Endodermal cell (in vitro differentiated cells): ENCODE data around the gene APEX1. TPM values are rescaled to one million over a fixed set of nuclear protein-coding genes. Genes with fewer than 3 reads are reported as not detected.
A peak's percentile ranks its signal among the peaks of the same experiment; 100 is the strongest.
"Not testable (repeated sequence)": the region's sequence is repeated elsewhere in the genome, so short reads cannot be mapped to it uniquely, and the experiment has no call there.

Experiments
- DNase-seq: peaks from one replicate; pipeline ENCODE4 v3.0.0-alpha.2; 2017
- H3K27ac ChIP-seq: 2 replicates; pipeline ENCODE4 v1.5.1; 2013; ENCODE audit warnings: mild to moderate bottlenecking, low read depth, low read length, moderate library complexity
- H3K27me3 ChIP-seq: 2 replicates; pipeline ENCODE4 v1.6.1; 2013; ENCODE audit warnings: mild to moderate bottlenecking, low read length, moderate library complexity; ENCODE audit not compliant: insufficient read depth, control insufficient read depth, poor library complexity, severe bottlenecking
- H3K36me3 ChIP-seq: 2 replicates; pipeline ENCODE4 v1.7.0; 2013; ENCODE audit warnings: mild to moderate bottlenecking, low read length, moderate library complexity; ENCODE audit not compliant: control insufficient read depth, insufficient read depth
- H3K4me1 ChIP-seq: one replicate; pipeline ENCODE4 v1.7.0; 2013; ENCODE audit warnings: low read length; ENCODE audit not compliant: control insufficient read depth, insufficient read depth
- H3K4me3 ChIP-seq: 2 replicates; pipeline ENCODE4 v1.5.1; 2013; ENCODE audit warnings: mild to moderate bottlenecking, low read length, moderate library complexity
- H3K9ac ChIP-seq: 2 replicates; pipeline ENCODE4 v1.6.1; 2013; ENCODE audit warnings: mild to moderate bottlenecking, low read length, moderate library complexity; ENCODE audit not compliant: poor library complexity, severe bottlenecking; ENCODE audit errors: extremely low read depth
- H3K9me3 ChIP-seq: 2 replicates; pipeline ENCODE4 v1.6.1; 2013; ENCODE audit warnings: mild to moderate bottlenecking, low read length, moderate library complexity; ENCODE audit not compliant: control insufficient read depth
- H3K27ac Mint-ChIP-seq: 2 replicates; pipeline ENCODE4 v1.8.0; 2020; ENCODE audit warnings: mixed read lengths
- H3K27me3 Mint-ChIP-seq: 2 replicates; pipeline ENCODE4 v1.8.0; 2021; ENCODE audit warnings: mild to moderate bottlenecking, mixed read lengths; ENCODE audit not compliant: insufficient read depth
- H3K36me3 Mint-ChIP-seq: 2 replicates; pipeline ENCODE4 v1.8.0; 2020; ENCODE audit warnings: low read depth, mixed read lengths
- H3K4me1 Mint-ChIP-seq: 2 replicates; pipeline ENCODE4 v1.8.0; 2020; ENCODE audit warnings: mixed read lengths
- H3K4me3 Mint-ChIP-seq: 2 replicates; pipeline ENCODE4 v1.8.0; 2020; ENCODE audit warnings: mild to moderate bottlenecking, moderate library complexity, mixed read lengths
- H3K9me3 Mint-ChIP-seq: 2 replicates; pipeline ENCODE4 v1.8.0; 2020; ENCODE audit warnings: mild to moderate bottlenecking, mixed read lengths
- CTCF ChIP-seq: fragments of 200-600 bp; sonication (generic); conservative IDR thresholded peaks from 2 replicates; pipeline ENCODE4 v1.5.0; 2021; ENCODE audit warnings: antibody characterized with exemption, mild to moderate bottlenecking
- WGBS, 2 experiments: methylation state at CpG; one replicate each; pipeline versions ENCODE4 v1.1.5 to v1.1.7; 2013; ENCODE audit warnings: missing lambda C conversion rate in 2 of 2, mixed read lengths in 1 of 2; ENCODE audit not compliant: insufficient coverage in 1 of 2, insufficient read length in 1 of 2; 5-methylcytosine and 5-hydroxymethylcytosine counted together
- total RNA-seq, 2 donors: library from RNA; stranded (reverse); fragmentation: NEBNext Ultra II Directional in 1 of 2; extraction: Animal tissue kit (Norgen Biotek cat#: 25700) in 1 of 2; gene quantifications; 2 replicates in 1 of 2; 3 replicates in 1 of 2; pipeline ENCODE4 v1.2.1, GENCODE V29; 2021

Gene APEX1
- total RNA-seq, 2 donors from 2014 or later, result 228 to 249 TPM

GRCh38 chr14:20499881-20500280 lies 44.9 kb downstream of the APEX1 start:
- no peak for DNase-seq
- H3K4me3 Mint-ChIP-seq, result no peak overlapping the region
- peaks cover 2% of the 10 kb centered on the region for H3K27me3 Mint-ChIP-seq
- no peaks in the 10 kb centered on the region for H3K36me3 ChIP-seq
- no peak for TF ChIP-seq CTCF
- no peaks in the 10 kb centered on the region for H3K4me1 ChIP-seq
- no peaks in the 10 kb centered on the region for H3K27me3 ChIP-seq
- H3K27ac ChIP-seq, result no peak overlapping the region
- H3K9me3 Mint-ChIP-seq, result peaks cover 23% of the 10 kb centered on the region
- peaks cover 12% of the 10 kb centered on the region for H3K9me3 ChIP-seq
- WGBS, 2 experiments, result 94 to 96% methylated on average over 5 of the region's 5 CpGs
- no peak overlapping the region for H3K27ac Mint-ChIP-seq
- H3K4me1 Mint-ChIP-seq, result peaks cover 10% of the 10 kb centered on the region
- H3K36me3 Mint-ChIP-seq, result no peaks in the 10 kb centered on the region
- no peak overlapping the region for H3K9ac ChIP-seq
- no peak overlapping the region for H3K4me3 ChIP-seq

- no peak for TF ChIP-seq CTCF
- 96 to 100% methylated on average over 2 of the region's 2 CpGs for WGBS, 2 experiments
- Mint-ChIP-seq H3K27ac (no peak overlapping the region), H3K27me3 (peaks cover 3% of the 10 kb centered on the region), H3K9me3 (peaks cover 12% of the 10 kb centered on the region), H3K4me1 (peaks cover 10% of the 10 kb centered on the region), H3K36me3 (no peaks in the 10 kb centered on the region), H3K4me3 (no peak overlapping the region)
- Histone ChIP-seq H3K4me1 (no peaks in the 10 kb centered on the region), H3K4me3 (no peak overlapping the region), H3K9me3 (no peaks in the 10 kb centered on the region), H3K9ac (no peak overlapping the region), H3K27ac (no peak overlapping the region), H3K27me3 (no peaks in the 10 kb centered on the region), H3K36me3 (no peaks in the 10 kb centered on the region)
- DNase-seq, result no peak
Observed at GRCh38 chr14:20501346-20501745, 46.3 kb downstream of the APEX1 start.

- Mint-ChIP-seq H3K27ac (no peak overlapping the region), H3K9me3 (peaks cover 12% of the 10 kb centered on the region), H3K4me3 (no peak overlapping the region), H3K36me3 (no peaks in the 10 kb centered on the region), H3K27me3 (peaks cover 3% of the 10 kb centered on the region), H3K4me1 (peaks cover 7% of the 10 kb centered on the region)
- 87 to 93% methylated on average over 6 of the region's 6 CpGs for WGBS, 2 experiments
- Histone ChIP-seq H3K27ac (peak overlapping the region; percentile 51), H3K9me3 (no peaks in the 10 kb centered on the region), H3K36me3 (no peaks in the 10 kb centered on the region), H3K4me3 (no peak overlapping the region), H3K27me3 (no peaks in the 10 kb centered on the region), H3K4me1 (no peaks in the 10 kb centered on the region), H3K9ac (no peak overlapping the region)
- DNase-seq, result no peak
- no peak for TF ChIP-seq CTCF
Observed at GRCh38 chr14:20503898-20504297, 48.9 kb downstream of the APEX1 start.

- not testable (repeated sequence) for H3K27me3 ChIP-seq, DNase-seq, H3K4me1 Mint-ChIP-seq, H3K36me3 Mint-ChIP-seq, H3K27ac ChIP-seq, H3K4me3 Mint-ChIP-seq, H3K9me3 ChIP-seq, H3K9ac ChIP-seq, H3K36me3 ChIP-seq, H3K27me3 Mint-ChIP-seq, H3K4me1 ChIP-seq, H3K4me3 ChIP-seq, H3K27ac Mint-ChIP-seq
- 92% methylated on average over 4 of the region's 30 CpGs; no CpG with 5 or more reads in 1 of the 2 experiments for WGBS, 2 experiments
- H3K9me3 Mint-ChIP-seq, result peaks cover 12% of the 10 kb centered on the region
Observed at GRCh38 chr14:20506276-20506675, 51.2 kb downstream of the APEX1 start.

- H3K36me3 ChIP-seq, H3K27me3 ChIP-seq, H3K27ac Mint-ChIP-seq, H3K4me3 ChIP-seq, H3K27me3 Mint-ChIP-seq, H3K9ac ChIP-seq, H3K9me3 ChIP-seq, H3K36me3 Mint-ChIP-seq, H3K4me1 ChIP-seq, H3K27ac ChIP-seq, H3K4me3 Mint-ChIP-seq, DNase-seq, H3K4me1 Mint-ChIP-seq: not testable (repeated sequence)
- peaks cover 12% of the 10 kb centered on the region for H3K9me3 Mint-ChIP-seq
- WGBS, 2 experiments, result no CpG with 5 or more reads among the region's 30 CpGs
Observed at GRCh38 chr14:20506752-20507151, 51.7 kb downstream of the APEX1 start.
